Body of pancreas (tissue), 4 donors: ENCODE measurements around the gene CSTPP1.

ENCODE experiments used
- CTCF ChIP-seq, 7 experiments: fragments of 450-650 bp in 4 of 7; fragments of 200-600 bp in 3 of 7; sonication (generic) in 3 of 7; IDR thresholded peaks; one replicate each; pipeline ENCODE4 v1.5.1; 2016 to 2019; ENCODE audit warnings: antibody characterized with exemption in 7 of 7
- POLR2A ChIP-seq, 3 donors: fragments of 450-650 bp; IDR thresholded peaks; one replicate each; pipeline ENCODE4 v1.6.1; 2016; ENCODE audit warnings: antibody characterized with exemption in 3 of 3, mild to moderate bottlenecking in 2 of 3

GRCh38 chr11:46972343-46972742 is 35.8 kb downstream of the CSTPP1 start:
- TF ChIP-seq CTCF (IDR thresholded peaks at IDR 0.05) (no peak), POLR2A (IDR thresholded peaks at IDR 0.05) (no peak)
